ENCODE data around the gene RAB27B.

Gene RAB27B

DNA sequence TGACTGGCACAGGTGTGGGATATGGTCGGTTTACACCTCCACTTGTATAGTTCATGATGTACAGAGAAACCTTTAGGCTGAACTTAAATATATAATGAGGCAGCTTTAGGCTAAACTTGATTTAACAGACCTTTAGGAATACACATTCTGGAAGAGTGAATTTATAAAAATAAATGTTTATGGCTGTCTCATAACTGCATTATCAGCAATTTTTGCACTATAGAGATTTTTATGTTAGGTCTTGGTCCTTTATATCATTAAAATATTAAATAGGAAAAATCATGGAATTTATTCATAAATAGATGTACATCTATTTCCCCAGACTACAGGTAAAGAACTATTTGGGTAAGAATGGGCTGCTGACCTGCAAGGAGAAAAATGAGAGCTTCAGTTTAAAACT is 19.8 kb downstream of the RAB27B start:
- H3K36me3 ChIP-seq (ENCODE audit: insufficient read depth, low read length), result no peaks in the 10 kb centered on the region
- no peak overlapping the region for H2AFZ ChIP-seq (ENCODE audit: low read length)
- no peaks in the 10 kb centered on the region for H3K4me1 ChIP-seq (ENCODE audit: insufficient read depth, low read length, severe bottlenecking)
- H3F3A ChIP-seq (ENCODE audit: insufficient read depth, low read length), result no peaks in the 10 kb centered on the region
- no peaks in the 10 kb centered on the region for H3K9me2 ChIP-seq (ENCODE audit: low read depth, low read length)
- no peaks in the 10 kb centered on the region for H4K20me1 ChIP-seq (ENCODE audit: insufficient read depth, low read length)
- H3K9ac ChIP-seq (ENCODE audit: low read length), result no peak overlapping the region
- TF ChIP-seq, protein P1, sequence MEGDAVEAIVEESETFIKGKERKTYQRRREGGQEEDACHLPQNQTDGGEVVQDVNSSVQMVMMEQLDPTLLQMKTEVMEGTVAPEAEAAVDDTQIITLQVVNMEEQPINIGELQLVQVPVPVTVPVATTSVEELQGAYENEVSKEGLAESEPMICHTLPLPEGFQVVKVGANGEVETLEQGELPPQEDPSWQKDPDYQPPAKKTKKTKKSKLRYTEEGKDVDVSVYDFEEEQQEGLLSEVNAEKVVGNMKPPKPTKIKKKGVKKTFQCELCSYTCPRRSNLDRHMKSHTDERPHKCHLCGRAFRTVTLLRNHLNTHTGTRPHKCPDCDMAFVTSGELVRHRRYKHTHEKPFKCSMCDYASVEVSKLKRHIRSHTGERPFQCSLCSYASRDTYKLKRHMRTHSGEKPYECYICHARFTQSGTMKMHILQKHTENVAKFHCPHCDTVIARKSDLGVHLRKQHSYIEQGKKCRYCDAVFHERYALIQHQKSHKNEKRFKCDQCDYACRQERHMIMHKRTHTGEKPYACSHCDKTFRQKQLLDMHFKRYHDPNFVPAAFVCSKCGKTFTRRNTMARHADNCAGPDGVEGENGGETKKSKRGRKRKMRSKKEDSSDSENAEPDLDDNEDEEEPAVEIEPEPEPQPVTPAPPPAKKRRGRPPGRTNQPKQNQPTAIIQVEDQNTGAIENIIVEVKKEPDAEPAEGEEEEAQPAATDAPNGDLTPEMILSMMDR (IDR thresholded peaks at IDR 0.05; ENCODE audit: low read length), result no peak
- no peak for TF ChIP-seq EZH2 (IDR thresholded peaks at IDR 0.05; ENCODE audit: borderline replicate concordance, low read length)
- H3K4me2 ChIP-seq (ENCODE audit: low read length), result no peak overlapping the region
- H3K27ac ChIP-seq (ENCODE audit: low read depth, low read length, poor library complexity, severe bottlenecking), result no peak overlapping the region
- no peaks in the 10 kb centered on the region for H3K27me3 ChIP-seq (ENCODE audit: insufficient read depth, low read length)
- H3K4me3 ChIP-seq (ENCODE audit: low read depth, low read length, poor library complexity, severe bottlenecking), result no peak overlapping the region
- H3K9me3 ChIP-seq (ENCODE audit: low read length), result no peaks in the 10 kb centered on the region
- H3K79me2 ChIP-seq (ENCODE audit: insufficient read depth, low read length), result no peaks in the 10 kb centered on the region

DNA sequence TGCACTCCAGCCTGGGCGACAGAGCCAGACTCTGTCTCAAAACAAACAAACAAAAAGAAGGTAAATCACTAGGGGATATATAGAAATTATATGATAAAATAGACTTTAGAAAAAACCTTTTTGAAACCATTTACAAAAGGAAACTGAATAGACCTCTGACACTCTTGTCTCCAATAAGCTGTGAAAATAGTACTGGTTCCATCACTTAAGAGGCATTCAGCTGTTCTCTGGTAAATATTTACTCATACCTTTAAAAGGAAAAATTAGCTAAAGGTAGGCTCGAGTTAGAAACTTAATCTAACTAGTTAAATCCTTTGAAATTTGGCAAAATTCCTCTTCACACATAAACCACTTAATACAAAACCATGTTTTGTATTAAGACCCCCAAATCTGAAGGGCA is 21.4 kb downstream of the RAB27B start:
- Histone ChIP-seq H3K9me3 (ENCODE audit: low read length) (no peaks in the 10 kb centered on the region), H3K4me1 (ENCODE audit: insufficient read depth, low read length, severe bottlenecking) (no peaks in the 10 kb centered on the region), H3K79me2 (ENCODE audit: insufficient read depth, low read length) (no peaks in the 10 kb centered on the region), H3K36me3 (ENCODE audit: insufficient read depth, low read length) (no peaks in the 10 kb centered on the region), H3K27me3 (ENCODE audit: insufficient read depth, low read length) (no peaks in the 10 kb centered on the region), H3F3A (ENCODE audit: insufficient read depth, low read length) (no peaks in the 10 kb centered on the region), H3K9me2 (ENCODE audit: low read depth, low read length) (no peaks in the 10 kb centered on the region), H2AFZ (ENCODE audit: low read length) (no peak overlapping the region), H3K4me2 (ENCODE audit: low read length) (no peak overlapping the region), H3K27ac (ENCODE audit: low read depth, low read length, poor library complexity, severe bottlenecking) (no peak overlapping the region), H3K4me3 (ENCODE audit: low read depth, low read length, poor library complexity, severe bottlenecking) (no peak overlapping the region), H4K20me1 (ENCODE audit: insufficient read depth, low read length) (no peaks in the 10 kb centered on the region), H3K9ac (ENCODE audit: low read length) (no peak overlapping the region)
- TF ChIP-seq EZH2 (IDR thresholded peaks at IDR 0.05; ENCODE audit: borderline replicate concordance, low read length), result no peak
- TF ChIP-seq, protein P1 (IDR thresholded peaks at IDR 0.05; ENCODE audit: low read length), result no peak

DNA sequence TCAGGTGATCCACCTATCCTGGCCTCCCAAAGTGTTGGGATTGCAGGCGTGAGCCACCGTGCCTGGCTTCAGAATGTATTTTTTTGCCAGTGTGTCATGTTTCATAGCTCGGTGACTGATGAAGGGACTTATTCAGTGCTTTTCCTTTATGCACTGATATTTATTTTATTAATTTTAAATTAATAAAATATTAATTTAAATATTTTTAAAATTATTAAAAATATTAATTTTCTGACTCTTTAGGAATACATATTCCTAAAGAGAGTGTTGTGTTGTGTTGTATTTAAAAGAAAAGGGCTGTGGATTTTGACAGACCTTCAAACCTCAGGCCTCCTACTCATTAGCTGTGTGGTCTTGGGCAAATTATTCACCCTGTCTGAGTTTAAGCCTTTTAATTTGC is 22.3 kb downstream of the RAB27B start:
- no peaks in the 10 kb centered on the region for H3K9me2 ChIP-seq (ENCODE audit: low read depth, low read length)
- H3K4me2 ChIP-seq (ENCODE audit: low read length), result no peak overlapping the region
- no peaks in the 10 kb centered on the region for H4K20me1 ChIP-seq (ENCODE audit: insufficient read depth, low read length)
- TF ChIP-seq, protein P1 (IDR thresholded peaks at IDR 0.05; ENCODE audit: low read length), result no peak
- TF ChIP-seq EZH2 (IDR thresholded peaks at IDR 0.05; ENCODE audit: borderline replicate concordance, low read length), result no peak
- H3K4me1 ChIP-seq (ENCODE audit: insufficient read depth, low read length, severe bottlenecking), result no peaks in the 10 kb centered on the region
- no peak overlapping the region for H3K9ac ChIP-seq (ENCODE audit: low read length)
- H3K79me2 ChIP-seq (ENCODE audit: insufficient read depth, low read length), result no peaks in the 10 kb centered on the region
- no peaks in the 10 kb centered on the region for H3K27me3 ChIP-seq (ENCODE audit: insufficient read depth, low read length)
- no peak overlapping the region for H3K4me3 ChIP-seq (ENCODE audit: low read depth, low read length, poor library complexity, severe bottlenecking)
- H3K9me3 ChIP-seq (ENCODE audit: low read length), result no peaks in the 10 kb centered on the region
- H3F3A ChIP-seq (ENCODE audit: insufficient read depth, low read length), result no peaks in the 10 kb centered on the region
- H3K36me3 ChIP-seq (ENCODE audit: insufficient read depth, low read length), result no peaks in the 10 kb centered on the region
- H2AFZ ChIP-seq (ENCODE audit: low read length), result no peak overlapping the region
- H3K27ac ChIP-seq (ENCODE audit: low read depth, low read length, poor library complexity, severe bottlenecking), result no peak overlapping the region
